Progenitor cell of endocrine pancreas (in vitro differentiated cells): Measurements from ENCODE around the gene ANGPT4. TPM values are rescaled to one million over a fixed set of nuclear protein-coding genes. Genes with fewer than 3 reads are reported as not detected.
"Not testable (repeated sequence)": the region's sequence is repeated elsewhere in the genome, so short reads cannot be mapped to it uniquely, and the experiment has no call there.

Experiments
- DNase-seq: peaks from one replicate; pipeline ENCODE4 v3.0.0; 2021; ENCODE audit warnings: low spot score; ENCODE audit not compliant: unreplicated experiment
- H3K27ac Mint-ChIP-seq: 2 replicates; pipeline ENCODE4 v1.8.0; 2021; ENCODE audit warnings: mild to moderate bottlenecking, moderate library complexity, mixed read lengths
- H3K27me3 Mint-ChIP-seq: 2 replicates; pipeline ENCODE4 v1.8.0; 2021; ENCODE audit warnings: mixed read lengths
- H3K36me3 Mint-ChIP-seq: 2 replicates; pipeline ENCODE4 v1.8.0; 2022; ENCODE audit warnings: mixed read lengths; ENCODE audit not compliant: insufficient read depth
- H3K4me1 Mint-ChIP-seq: 2 replicates; pipeline ENCODE4 v1.8.0; 2021; ENCODE audit warnings: low read depth, mixed read lengths
- H3K4me3 Mint-ChIP-seq: 2 replicates; pipeline ENCODE4 v1.8.0; 2021; ENCODE audit warnings: low read depth, mild to moderate bottlenecking, moderate library complexity, mixed read lengths
- H3K9me3 Mint-ChIP-seq: 2 replicates; pipeline ENCODE4 v1.8.0; 2021; ENCODE audit warnings: low read depth, mixed read lengths
- CTCF ChIP-seq: fragments of 200-600 bp; sonication (generic); IDR thresholded peaks from one replicate; pipeline ENCODE4 v1.5.0; 2021; ENCODE audit warnings: antibody characterized with exemption, mild to moderate bottlenecking; ENCODE audit not compliant: unreplicated experiment
- total RNA-seq: library from RNA; stranded (reverse); gene quantifications from 2 replicates; pipeline ENCODE4 v1.2.1, GENCODE V29; 2021

ANGPT4 gene
- total RNA-seq, 1 donor from 2014 or later = not detected

DNA sequence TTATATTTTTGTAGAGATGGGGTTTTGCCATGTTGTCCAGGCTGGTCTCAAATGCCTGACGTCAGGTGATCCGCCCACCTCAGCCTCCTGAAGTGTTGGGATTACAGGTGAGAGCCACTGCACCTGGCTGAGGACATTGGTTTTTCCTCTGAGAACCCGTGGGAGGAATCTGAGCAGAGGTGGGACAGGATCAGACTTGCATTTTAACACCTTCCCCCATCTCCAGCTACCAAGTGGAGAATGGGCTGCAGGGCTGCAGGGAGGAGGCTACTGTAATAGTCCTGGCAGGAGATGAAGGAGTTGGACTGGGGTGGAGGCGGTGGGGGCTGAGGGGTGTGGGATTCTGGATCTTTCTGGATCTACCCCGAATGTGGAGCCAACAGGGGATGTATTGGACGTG lies 58.1 kb downstream of the ANGPT4 start:
- no peaks in the 10 kb centered on the region for H3K36me3 Mint-ChIP-seq
- no peak for DNase-seq
- H3K9me3 Mint-ChIP-seq = no peaks in the 10 kb centered on the region
- no peak overlapping the region for H3K4me3 Mint-ChIP-seq
- no peaks in the 10 kb centered on the region for H3K4me1 Mint-ChIP-seq
- TF ChIP-seq CTCF = no peak
- H3K27me3 Mint-ChIP-seq = no peaks in the 10 kb centered on the region
- H3K27ac Mint-ChIP-seq = no peak overlapping the region

GRCh38 chr20:856361-856775 lies 59.8 kb downstream of the ANGPT4 start:
- H3K4me3 Mint-ChIP-seq = no peak overlapping the region
- no peaks in the 10 kb centered on the region for H3K36me3 Mint-ChIP-seq
- H3K27ac Mint-ChIP-seq = no peak overlapping the region

DNA sequence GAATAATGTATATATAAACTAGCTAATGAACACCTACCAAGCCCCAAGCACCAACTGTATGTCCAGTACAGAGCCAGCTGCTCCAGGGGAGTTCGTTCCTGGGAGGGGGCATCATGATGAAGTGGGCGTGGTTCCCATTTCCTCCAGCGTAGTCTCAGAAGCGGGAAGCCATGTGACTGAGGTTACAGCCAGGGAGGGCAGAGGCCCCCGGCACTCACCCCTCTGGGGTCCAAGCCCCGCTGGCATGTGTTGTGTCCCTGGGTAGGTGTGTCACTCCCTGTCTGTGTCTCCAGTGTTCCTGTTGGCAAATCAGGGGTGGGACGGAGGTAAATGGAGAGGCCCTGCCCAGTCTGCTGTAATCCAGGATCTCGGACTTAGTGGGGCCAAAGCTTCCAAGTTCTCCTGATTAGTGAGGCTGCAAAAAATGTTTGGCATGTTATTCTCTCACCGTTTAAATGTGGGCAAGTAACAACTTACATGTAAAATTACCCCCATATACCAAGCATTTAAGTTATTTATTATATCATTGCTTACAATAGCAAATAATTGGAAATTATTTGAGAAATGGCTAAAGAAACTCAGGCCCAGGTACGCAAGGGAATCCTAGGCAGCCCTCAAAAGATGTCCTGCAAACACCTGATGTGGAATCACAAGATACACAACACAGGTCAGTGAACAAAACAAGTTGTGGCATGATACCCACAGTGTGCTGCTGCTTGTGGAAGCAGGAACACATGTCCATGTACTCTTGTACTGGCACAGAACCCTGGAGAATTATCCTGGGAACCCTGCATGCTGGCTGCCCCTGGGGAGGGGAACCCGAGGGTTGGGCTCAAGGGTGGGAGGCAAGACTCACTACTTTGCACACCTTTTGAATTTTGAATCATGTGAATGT lies 60.4 kb downstream of the ANGPT4 start:
- Mint-ChIP-seq H3K27ac (no peak overlapping the region), H3K27me3 (no peaks in the 10 kb centered on the region), H3K9me3 (no peaks in the 10 kb centered on the region), H3K4me3 (no peak overlapping the region), H3K36me3 (peaks cover 1% of the 10 kb centered on the region), H3K4me1 (no peaks in the 10 kb centered on the region)
- DNase-seq = no peak
- TF ChIP-seq CTCF = no peak

More at GRCh38 chr20:856361-856775, 59.8 kb downstream of the ANGPT4 start:
- no peak for DNase-seq
- Mint-ChIP-seq H3K4me1 (no peaks in the 10 kb centered on the region), H3K27me3 (no peaks in the 10 kb centered on the region), H3K9me3 (no peaks in the 10 kb centered on the region)
- TF ChIP-seq CTCF = no peak

DNA sequence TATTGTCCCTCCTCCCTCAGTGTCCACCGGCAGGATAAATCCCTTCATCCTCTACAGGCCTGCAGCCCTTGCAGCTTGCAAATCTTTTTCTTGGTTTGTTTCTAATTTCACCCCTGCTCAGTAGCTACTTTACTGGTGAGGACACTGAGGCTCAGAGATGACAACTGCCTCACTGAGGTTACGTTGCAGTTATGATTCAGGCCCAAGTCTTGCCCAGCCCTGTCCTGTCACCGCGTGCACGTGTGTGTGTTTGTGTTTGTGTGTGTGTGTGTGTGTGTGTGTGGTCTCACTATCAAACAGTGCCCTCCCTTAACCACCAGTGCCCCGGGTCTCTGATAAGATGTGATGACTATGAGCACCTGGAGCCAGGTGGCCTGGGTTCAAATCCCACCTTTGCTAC lies 61.5 kb downstream of the ANGPT4 start:
- Mint-ChIP-seq H3K4me3 (no peak overlapping the region), H3K9me3 (no peaks in the 10 kb centered on the region), H3K27ac (peak overlapping the region; percentile 70), H3K36me3 (peaks cover 1% of the 10 kb centered on the region), H3K27me3 (no peaks in the 10 kb centered on the region), H3K4me1 (no peaks in the 10 kb centered on the region)
- no peak for DNase-seq
- no peak for TF ChIP-seq CTCF

DNA sequence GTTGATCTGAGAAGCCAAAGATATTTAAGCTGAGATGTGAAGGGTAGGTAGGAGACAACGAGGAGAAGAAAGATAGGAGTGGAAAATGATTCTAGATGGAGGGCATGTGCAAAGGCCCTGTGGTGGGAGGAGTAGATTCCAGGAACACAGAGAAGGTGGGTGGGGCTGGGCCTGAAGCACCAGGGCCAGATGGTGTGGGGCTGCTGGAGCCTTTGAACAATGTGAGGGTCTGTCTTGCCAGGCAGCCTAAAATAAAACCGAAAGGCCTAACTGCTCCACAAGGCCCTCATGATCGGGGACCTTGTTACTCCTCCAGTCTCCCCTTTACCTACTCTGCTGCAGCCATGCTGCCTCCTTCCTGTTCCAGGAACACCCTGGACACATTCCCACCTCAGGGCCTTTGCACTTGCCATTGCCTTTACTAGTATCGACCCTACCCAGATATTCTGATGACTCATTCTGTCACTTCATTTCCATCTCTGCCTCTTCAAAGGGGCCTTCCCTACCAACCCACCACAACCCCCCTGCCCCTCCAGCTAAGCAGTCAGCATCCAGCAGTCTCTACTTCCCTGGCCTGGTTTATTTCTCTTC lies 62.6 kb downstream of the ANGPT4 start:
- Mint-ChIP-seq H3K27ac (no peak overlapping the region), H3K4me1 (no peaks in the 10 kb centered on the region), H3K36me3 (peaks cover 1% of the 10 kb centered on the region), H3K4me3 (no peak overlapping the region), H3K27me3 (no peaks in the 10 kb centered on the region), H3K9me3 (no peaks in the 10 kb centered on the region)
- no peak for TF ChIP-seq CTCF
- no peak for DNase-seq

DNA sequence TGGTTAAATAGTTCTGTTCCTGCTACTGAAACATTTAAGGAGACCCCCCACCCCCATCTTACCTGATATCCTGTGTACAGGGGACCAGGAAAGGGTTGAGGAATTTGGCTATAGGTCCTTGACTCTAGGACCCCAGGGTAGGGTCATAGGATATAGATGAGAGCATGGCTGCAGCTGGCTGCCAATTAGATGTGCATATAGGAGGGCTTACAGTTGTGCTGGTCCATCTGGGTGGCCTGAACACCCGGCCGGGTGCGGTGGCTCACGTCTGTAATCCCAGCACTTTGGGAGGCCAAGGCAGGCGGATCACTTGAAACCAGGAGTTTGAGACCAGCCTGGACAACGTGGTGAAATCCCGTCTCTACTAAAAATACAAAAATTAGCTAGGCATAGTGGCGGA lies 67.4 kb downstream of the ANGPT4 start:
- H3K4me3 Mint-ChIP-seq, H3K27ac Mint-ChIP-seq, DNase-seq, H3K9me3 Mint-ChIP-seq, H3K4me1 Mint-ChIP-seq, H3K27me3 Mint-ChIP-seq, H3K36me3 Mint-ChIP-seq: not testable (repeated sequence)
